SK-N-SH treated with all-trans-retinoic acid at 6 μM for 48 hours (cell line): ENCODE results near the gene AKAP13.

Source experiments
- ARNTL ChIP-seq: fragments of 450-650 bp; formaldehyde crosslinking; IDR thresholded peaks from 2 replicates; pipeline ENCODE4 v1.5.0; 2020; ENCODE audit warnings: low read depth, mild to moderate bottlenecking, moderate library complexity, borderline replicate concordance
- OSR1 ChIP-seq: fragments of 250-450 bp; sonication (Bioruptor Pico); IDR thresholded peaks from 2 replicates; pipeline ENCODE4 v1.8.0; 2022; ENCODE audit warnings: moderate library complexity, mild to moderate bottlenecking, inconsistent platforms
- ZFP30 ChIP-seq: fragments of 450-650 bp; formaldehyde crosslinking; IDR thresholded peaks from 2 replicates; pipeline ENCODE4 v1.5.0; 2022; ENCODE audit warnings: mild to moderate bottlenecking, moderate library complexity
- ZNF565 ChIP-seq: fragments of 450-650 bp; formaldehyde crosslinking; conservative IDR thresholded peaks from 2 replicates; pipeline ENCODE4 v1.5.0; 2020; ENCODE audit warnings: low read depth, mild to moderate bottlenecking, moderate library complexity

DNA sequence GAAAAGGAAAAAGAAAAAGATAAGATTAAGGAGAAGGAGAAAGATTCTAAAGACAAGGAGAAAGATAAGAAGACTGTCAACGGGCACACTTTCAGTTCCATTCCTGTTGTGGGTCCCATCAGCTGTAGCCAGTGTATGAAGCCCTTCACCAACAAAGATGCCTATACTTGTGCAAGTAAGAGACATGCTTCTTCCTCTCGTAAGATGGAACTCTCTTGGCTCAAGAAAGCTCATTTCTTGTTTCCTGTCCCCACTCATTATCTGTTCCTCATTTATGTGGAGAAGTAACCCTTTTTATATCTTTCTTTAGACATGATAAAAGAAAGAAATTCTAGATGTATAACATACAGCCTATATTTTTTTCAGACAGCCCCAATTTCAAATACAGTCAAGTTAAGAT is 312.9 kb downstream of the AKAP13 start:
- no peak for TF ChIP-seq ARNTL
- no peak for TF ChIP-seq ZFP30 (CRISPR knock-in tag)
- no peak for TF ChIP-seq ZNF565 (CRISPR knock-in tag)
- no peak for TF ChIP-seq OSR1 (CRISPR knock-in tag)
